Measurements from ENCODE around the gene PDE4D. TPM values are rescaled to one million over a fixed set of nuclear protein-coding genes. Genes with fewer than 3 reads are reported as not detected.

Gene PDE4D
- polyA plus RNA-seq, 6 donors from 2014 or later = 4.1 to 20.0 (median 12.9) TPM

DNA sequence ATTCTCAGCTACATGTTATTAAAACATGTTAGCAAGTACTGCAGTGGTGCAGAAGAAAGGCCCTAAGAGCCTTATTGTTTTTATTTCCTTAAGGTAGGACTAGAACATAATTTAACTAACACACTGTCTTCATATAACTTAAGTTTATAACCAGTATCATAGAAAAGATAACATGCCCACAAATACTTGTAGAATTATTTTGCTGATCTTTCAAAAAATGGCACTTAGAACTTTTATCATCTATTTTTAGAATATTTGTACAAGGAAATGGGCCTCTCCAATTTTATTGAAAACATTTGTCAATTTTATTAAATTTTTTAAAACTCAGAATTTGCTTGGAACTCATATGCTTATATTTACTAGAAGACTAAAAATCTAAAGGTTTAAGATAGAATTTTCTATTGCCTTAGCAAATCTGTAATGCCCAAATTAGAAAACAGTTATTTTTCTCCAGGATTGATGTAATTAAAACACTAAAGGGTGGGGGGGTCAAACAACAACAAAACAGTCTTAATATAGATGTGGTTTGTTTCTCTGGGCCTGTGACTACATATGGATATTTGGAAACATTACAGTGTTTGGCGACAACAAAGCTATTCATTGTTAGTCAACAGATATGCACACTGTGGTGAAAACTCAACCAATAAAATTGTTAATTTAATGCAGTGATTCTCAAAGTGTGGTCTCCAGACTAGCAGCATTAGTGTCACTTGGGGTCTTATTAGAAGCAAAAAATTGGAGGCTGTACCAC, 360.4 kb downstream of the PDE4D start:
- no peak for ATAC-seq (ENCODE audit: low read depth in 2 of 2)
- H3K4me1 Mint-ChIP-seq = peaks cover 0 to 1% (median 0%) of the 10 kb centered on the region in 3 donors
- no peak overlapping the region for H3K4me3 Mint-ChIP-seq
- no peaks in the 10 kb centered on the region for H3K27me3 Mint-ChIP-seq
- DNase-seq = no peak
- no peaks in the 10 kb centered on the region for H3K9me3 Mint-ChIP-seq
- no peak overlapping the region for H3K27ac Mint-ChIP-seq
- H3K36me3 Mint-ChIP-seq = peaks cover 0 to 3% of the 10 kb centered on the region in 2 donors

DNA sequence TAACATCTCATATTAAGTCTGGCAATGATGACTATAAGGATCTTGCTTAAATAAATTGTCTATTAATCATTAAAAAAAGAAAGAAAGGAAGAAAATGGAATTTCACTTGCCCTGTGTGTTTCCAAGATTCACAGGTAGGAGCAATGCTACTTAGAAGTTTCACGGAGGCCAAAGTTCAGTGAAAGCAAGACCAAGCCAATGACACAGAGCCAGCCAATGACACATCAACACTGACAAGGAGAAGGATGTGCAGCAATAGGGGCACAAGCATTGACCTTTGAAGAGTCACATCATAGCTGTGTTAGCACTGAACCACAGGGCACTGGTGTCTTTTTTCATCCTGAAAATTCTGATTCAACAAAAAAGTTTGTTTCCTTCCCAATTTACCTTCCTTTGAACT, 364.3 kb downstream of the PDE4D start:
- ATAC-seq (ENCODE audit: low read depth in 2 of 2) = no peak
- peaks cover 3 to 10% of the 10 kb centered on the region in 2 donors for H3K36me3 Mint-ChIP-seq
- H3K9me3 Mint-ChIP-seq = peaks cover under 1 to 14% (median 4%) of the 10 kb centered on the region in 7 donors
- no peak overlapping the region for H3K27ac Mint-ChIP-seq
- H3K27me3 Mint-ChIP-seq = no peaks in the 10 kb centered on the region
- peaks cover 0 to 5% (median 2%) of the 10 kb centered on the region in 3 donors for H3K4me1 Mint-ChIP-seq
- no peak overlapping the region for H3K4me3 Mint-ChIP-seq
- DNase-seq = no peak

DNA sequence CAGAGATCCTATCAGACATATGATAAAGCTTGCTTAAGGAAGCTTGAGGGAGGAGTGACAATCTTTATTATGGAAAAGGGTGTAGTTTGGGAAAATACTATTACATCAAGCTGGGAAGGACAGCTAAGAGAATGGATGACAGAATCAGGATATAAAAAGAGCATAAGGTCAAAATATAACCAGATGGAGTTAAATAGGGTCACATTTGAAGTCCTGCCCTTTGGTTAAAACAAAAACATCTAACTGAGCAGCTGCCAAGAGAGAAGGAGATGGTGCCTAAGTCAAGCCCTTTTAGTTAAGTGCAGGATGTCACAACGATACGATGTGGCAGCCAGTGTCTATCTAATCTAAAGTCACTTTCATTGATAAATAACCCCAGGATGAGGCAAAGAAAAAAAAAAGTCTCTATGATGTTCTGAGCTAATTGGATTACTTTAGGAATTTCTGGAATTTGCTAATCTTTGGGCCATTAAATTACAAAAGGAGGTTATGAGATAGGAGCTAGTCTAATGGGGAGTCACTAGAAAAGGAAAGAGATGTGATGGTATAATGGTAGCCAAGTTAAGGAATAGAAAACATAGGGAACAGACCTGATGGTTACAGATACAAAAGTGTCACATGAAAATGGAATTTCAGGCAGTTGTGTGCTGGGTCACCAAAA, 365.2 kb downstream of the PDE4D start:
- H3K9me3 Mint-ChIP-seq = peaks cover 5 to 23% (median 10%) of the 10 kb centered on the region in 7 donors
- no peak for DNase-seq
- peak overlapping the region in 3 of 6 donors; percentile 2 to 32 (median 5) for H3K27ac Mint-ChIP-seq
- no peaks in the 10 kb centered on the region for H3K27me3 Mint-ChIP-seq
- H3K4me3 Mint-ChIP-seq = no peak overlapping the region
- peaks cover 11 to 15% of the 10 kb centered on the region in 2 donors for H3K36me3 Mint-ChIP-seq
- peaks cover 0 to 5% (median 2%) of the 10 kb centered on the region in 3 donors for H3K4me1 Mint-ChIP-seq
- no peak for ATAC-seq (ENCODE audit: low read depth in 2 of 2)

DNA sequence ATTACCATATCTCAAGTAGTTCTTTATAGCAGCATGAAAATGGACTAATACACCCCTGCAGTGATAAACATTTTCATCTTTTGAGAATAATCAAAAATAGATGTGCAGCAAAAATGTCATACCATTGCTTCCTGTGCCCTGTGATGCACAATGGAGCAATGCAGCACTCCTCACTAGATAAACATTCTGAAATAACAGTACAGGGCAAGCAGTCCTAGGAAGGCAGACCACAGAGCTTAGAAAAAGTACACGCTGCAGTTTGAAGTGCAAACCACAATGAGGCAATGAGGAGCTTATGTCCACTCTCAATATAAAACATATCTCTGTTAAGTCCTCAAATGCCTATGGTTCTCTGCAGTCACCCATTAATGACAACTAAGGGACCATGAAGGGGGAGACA, 367.6 kb downstream of the PDE4D start:
- ATAC-seq (ENCODE audit: low read depth in 2 of 2) (no peak), DNase-seq (no peak)
- H3K4me3 Mint-ChIP-seq = no peak overlapping the region
- H3K27ac Mint-ChIP-seq = peak overlapping the region in 1 of 6 donors; percentile 54
- peaks cover 7 to 26% (median 13%) of the 10 kb centered on the region in 7 donors for H3K9me3 Mint-ChIP-seq
- H3K36me3 Mint-ChIP-seq = peaks cover 11 to 19% of the 10 kb centered on the region in 2 donors
- H3K27me3 Mint-ChIP-seq = no peaks in the 10 kb centered on the region
- peaks cover 0 to 5% (median 2%) of the 10 kb centered on the region in 3 donors for H3K4me1 Mint-ChIP-seq

DNA sequence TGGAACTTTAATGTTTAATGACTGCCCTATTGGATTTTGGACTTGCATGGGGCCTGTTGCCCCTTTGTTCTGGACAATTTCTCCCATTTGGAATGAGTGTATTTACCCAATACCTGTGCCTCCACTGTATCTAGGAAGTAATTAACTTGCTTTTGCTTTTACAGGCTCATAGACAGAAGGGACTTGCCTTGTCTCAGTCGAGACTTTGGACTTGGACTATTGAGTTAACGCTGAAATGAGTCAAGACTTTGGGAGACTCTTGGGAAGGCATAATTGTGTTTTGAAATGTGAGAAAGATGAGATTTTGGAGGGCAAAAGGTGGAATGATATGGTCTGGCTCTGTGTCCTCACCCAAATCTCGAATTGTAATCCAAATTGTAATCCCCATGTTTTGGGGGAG, 368.2 kb downstream of the PDE4D start:
- DNase-seq = no peak
- Mint-ChIP-seq H3K4me3 (no peak overlapping the region), H3K27me3 (no peaks in the 10 kb centered on the region), H3K27ac (no peak overlapping the region), H3K4me1 (peaks cover 0 to 5% (median 2%) of the 10 kb centered on the region in 3 donors), H3K36me3 (peaks cover 11 to 19% of the 10 kb centered on the region in 2 donors), H3K9me3 (peaks cover 7 to 26% (median 13%) of the 10 kb centered on the region in 7 donors)
- no peak for ATAC-seq (ENCODE audit: low read depth in 2 of 2)

DNA sequence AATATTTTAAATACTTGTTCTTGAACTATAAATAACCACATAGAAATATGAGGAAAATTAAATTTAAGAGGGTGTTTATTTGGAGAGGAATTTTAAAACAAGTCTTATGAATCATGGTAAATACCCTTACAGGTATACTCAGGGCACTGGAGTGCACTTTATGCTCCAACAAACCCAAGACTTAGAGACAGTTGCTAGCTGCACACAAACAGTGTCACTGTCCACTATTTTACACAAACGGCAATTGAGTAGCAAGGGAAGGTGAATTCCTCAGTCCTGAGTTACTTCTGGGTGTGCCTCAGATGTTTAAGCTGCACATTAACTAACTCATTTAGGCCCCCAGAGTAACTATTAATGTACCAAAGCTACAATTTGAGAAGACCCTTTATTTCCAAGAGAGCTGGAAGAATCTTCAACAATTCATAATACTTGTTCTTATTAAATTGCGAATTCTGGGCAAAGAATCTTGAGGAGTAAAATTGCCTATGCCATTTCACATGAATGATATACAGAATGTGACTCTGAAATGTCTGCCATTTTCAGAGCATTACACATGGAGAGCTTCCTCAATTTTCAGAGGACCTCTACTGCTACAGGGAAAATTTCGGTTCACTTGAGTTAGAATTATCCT, 371.2 kb downstream of the PDE4D start:
- H3K36me3 Mint-ChIP-seq = peaks cover 11 to 19% of the 10 kb centered on the region in 2 donors
- H3K27ac Mint-ChIP-seq = peak overlapping the region in 1 of 6 donors; percentile 66
- ATAC-seq (ENCODE audit: low read depth in 2 of 2) (no peak), DNase-seq (no peak)
- peaks cover 7 to 26% (median 13%) of the 10 kb centered on the region in 7 donors for H3K9me3 Mint-ChIP-seq
- H3K4me1 Mint-ChIP-seq = peaks cover 0 to 3% (median 2%) of the 10 kb centered on the region in 3 donors
- no peak overlapping the region for H3K4me3 Mint-ChIP-seq
- H3K27me3 Mint-ChIP-seq = no peaks in the 10 kb centered on the region

DNA sequence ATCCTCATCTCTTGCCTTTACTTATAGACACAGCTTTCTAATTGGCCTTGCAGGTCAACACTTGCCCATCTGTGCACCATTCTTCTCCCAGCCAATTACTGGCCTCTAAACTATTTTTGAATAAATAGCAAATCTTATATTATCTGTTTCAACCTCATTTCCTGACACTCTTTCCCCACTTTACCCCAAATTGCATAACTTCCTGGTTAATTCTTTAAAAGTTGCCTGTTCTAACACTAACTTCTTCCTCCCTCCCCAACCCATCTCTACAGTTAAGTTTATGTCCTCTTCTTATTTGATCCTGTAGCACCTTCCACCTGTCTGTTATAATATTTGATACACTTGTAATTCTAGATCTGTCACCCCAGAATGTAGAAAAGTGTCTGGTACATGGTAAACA, 372.1 kb downstream of the PDE4D start:
- ATAC-seq (ENCODE audit: low read depth in 2 of 2) = no peak
- Mint-ChIP-seq H3K27me3 (no peaks in the 10 kb centered on the region), H3K9me3 (peaks cover 7 to 26% (median 13%) of the 10 kb centered on the region in 7 donors), H3K4me1 (peaks cover 0 to 3% (median 0%) of the 10 kb centered on the region in 3 donors), H3K36me3 (peaks cover 11 to 19% of the 10 kb centered on the region in 2 donors), H3K27ac (no peak overlapping the region), H3K4me3 (no peak overlapping the region)
- no peak for DNase-seq

DNA sequence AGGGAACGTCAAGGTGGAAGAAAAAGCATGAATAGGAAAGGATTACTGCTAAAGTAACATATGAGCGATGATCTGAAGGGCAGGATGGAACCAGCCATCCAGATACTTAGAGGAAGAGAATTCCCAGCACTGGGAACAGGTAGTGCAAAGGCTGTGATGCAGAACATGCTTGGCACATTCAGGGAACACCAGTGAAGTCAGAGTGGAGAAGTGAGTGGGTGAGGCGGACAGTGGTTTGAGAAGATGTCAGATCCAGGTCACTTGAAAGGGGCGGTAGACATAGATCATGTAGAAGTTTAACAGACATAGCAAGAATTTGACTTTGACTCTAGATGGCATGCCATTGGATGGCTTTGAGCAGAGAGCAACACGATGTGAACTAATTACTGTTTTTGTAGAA, 374.2 kb downstream of the PDE4D start:
- no peak for DNase-seq
- H3K9me3 Mint-ChIP-seq = peaks cover 7 to 14% (median 10%) of the 10 kb centered on the region in 7 donors
- H3K4me3 Mint-ChIP-seq = no peak overlapping the region
- no peak for ATAC-seq (ENCODE audit: low read depth in 2 of 2)
- no peaks in the 10 kb centered on the region for H3K27me3 Mint-ChIP-seq
- H3K4me1 Mint-ChIP-seq = peaks cover 0 to 3% (median 0%) of the 10 kb centered on the region in 3 donors
- H3K27ac Mint-ChIP-seq = no peak overlapping the region
- peaks cover 9 to 10% of the 10 kb centered on the region in 2 donors for H3K36me3 Mint-ChIP-seq

DNA sequence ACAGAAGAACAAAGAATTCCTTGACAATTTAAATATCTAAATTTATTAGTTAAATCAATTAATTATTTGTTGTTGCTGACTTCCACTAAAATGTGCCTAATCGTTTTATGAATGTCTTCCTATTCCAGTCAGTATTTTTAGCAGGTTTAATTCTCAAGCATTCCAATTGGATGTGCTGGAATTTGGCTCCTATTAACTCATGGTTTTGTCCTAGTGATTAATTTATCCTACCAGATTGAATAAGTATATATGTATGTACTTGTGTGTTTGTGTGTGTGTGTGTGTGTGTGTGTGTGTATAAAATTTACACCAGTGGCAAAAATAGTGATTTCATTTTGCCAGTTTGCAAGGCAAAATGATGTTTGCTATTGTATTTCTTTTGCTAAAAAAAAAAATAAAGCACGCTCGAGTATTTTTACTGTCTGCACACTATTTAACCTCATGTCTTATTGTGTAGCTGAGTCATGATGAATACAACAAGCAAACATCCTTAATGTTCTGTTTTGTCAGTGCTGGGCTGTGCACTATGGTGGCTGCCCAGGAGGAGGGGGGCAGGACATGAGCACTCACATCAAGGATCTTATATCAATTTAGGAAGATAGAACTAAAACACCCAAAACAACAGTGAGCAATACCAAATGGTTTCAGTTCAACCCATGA, 375.5 kb downstream of the PDE4D start:
- ATAC-seq (ENCODE audit: low read depth in 2 of 2) (no peak), DNase-seq (no peak)
- no peak overlapping the region for H3K4me3 Mint-ChIP-seq
- H3K4me1 Mint-ChIP-seq = peaks cover 0 to 3% (median 0%) of the 10 kb centered on the region in 3 donors
- peak overlapping the region in 2 of 6 donors; percentile 17 to 64 for H3K27ac Mint-ChIP-seq
- no peaks in the 10 kb centered on the region for H3K27me3 Mint-ChIP-seq
- H3K9me3 Mint-ChIP-seq = peaks cover 0 to 3% (median 1%) of the 10 kb centered on the region in 7 donors
- H3K36me3 Mint-ChIP-seq = peaks cover 0 to 2% of the 10 kb centered on the region in 2 donors

DNA sequence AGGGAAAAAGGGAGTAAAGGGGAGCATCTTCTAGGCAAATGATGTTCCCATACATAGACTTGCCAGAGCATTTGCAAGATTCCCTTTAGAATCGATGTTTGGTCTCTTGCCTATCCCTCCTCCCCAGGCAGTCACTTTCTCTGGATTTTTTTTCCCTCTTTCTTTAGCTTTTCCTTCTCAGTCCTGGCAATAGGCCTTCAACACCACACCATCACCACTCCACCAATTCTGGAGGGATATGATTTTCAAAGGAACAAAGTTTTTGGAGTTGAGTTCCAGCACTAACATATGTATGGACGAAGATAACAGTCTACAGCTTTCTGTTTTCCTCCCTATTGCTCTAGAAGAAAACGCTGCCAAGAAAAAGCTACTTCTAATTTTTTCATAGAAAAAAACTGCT, 377.4 kb downstream of the PDE4D start:
- H3K4me1 Mint-ChIP-seq = peaks cover 0 to 3% (median 3%) of the 10 kb centered on the region in 3 donors
- DNase-seq (no peak), ATAC-seq (ENCODE audit: low read depth in 2 of 2) (no peak)
- H3K9me3 Mint-ChIP-seq = no peaks in the 10 kb centered on the region
- no peak overlapping the region for H3K27ac Mint-ChIP-seq
- H3K4me3 Mint-ChIP-seq = no peak overlapping the region
- H3K27me3 Mint-ChIP-seq = no peaks in the 10 kb centered on the region
- H3K36me3 Mint-ChIP-seq = no peaks in the 10 kb centered on the region

DNA sequence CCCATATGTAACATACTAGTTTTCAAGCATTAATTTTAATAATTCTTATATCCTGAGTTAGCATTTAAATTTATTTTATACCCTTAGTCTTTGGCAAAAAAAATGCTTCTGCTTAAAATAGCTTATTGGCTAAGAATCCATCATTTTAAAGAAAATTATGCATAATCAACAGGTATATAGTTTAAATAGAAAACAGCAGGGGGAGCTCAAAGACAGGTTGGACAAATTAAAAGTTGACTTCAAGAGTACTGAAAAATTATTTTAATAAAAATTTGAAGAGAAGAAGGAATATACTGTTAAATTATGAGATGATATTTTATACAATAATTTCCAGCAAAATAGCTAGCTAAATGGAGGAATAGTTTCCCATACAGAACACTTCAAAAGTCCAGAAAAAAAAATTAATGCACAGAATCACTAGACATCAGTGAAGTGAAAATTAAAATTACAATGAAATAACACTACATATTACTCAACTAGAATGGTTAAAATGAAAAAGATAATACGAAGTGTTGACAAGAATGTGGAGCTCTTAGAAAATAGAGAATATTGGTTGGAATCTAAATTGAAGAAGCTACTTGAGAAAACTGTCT, 387.1 kb downstream of the PDE4D start:
- Mint-ChIP-seq H3K4me3 (no peak overlapping the region), H3K9me3 (no peaks in the 10 kb centered on the region), H3K36me3 (no peaks in the 10 kb centered on the region), H3K27ac (peak overlapping the region in 1 of 6 donors; percentile 32), H3K27me3 (no peaks in the 10 kb centered on the region), H3K4me1 (no peaks in the 10 kb centered on the region)
- DNase-seq (peak; percentile 30), ATAC-seq (ENCODE audit: low read depth in 2 of 2) (peak; percentile 46 to 47)

DNA sequence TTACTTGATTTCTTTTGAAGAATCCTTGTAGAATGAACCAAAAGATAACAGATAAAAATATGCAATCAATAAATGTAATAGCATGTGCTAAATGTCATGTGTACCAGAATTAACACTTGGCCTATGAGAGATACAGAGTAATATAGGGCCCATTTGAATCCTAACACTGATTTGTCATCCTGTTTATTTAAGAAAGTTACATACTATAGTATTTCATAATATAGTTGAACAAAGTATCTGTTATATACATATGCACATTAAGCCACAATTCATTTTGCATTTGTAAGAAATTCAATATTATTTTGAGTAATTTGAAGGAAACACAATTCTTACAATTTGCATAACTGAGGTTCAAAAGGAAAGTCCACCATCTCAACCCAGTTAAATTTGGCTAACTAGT, 389.5 kb downstream of the PDE4D start:
- DNase-seq = no peak
- Mint-ChIP-seq H3K4me1 (peaks cover 0 to 4% (median 0%) of the 10 kb centered on the region in 3 donors), H3K4me3 (no peak overlapping the region), H3K9me3 (no peaks in the 10 kb centered on the region), H3K36me3 (no peaks in the 10 kb centered on the region), H3K27ac (no peak overlapping the region), H3K27me3 (no peaks in the 10 kb centered on the region)
- no peak for ATAC-seq (ENCODE audit: low read depth in 2 of 2)

DNA sequence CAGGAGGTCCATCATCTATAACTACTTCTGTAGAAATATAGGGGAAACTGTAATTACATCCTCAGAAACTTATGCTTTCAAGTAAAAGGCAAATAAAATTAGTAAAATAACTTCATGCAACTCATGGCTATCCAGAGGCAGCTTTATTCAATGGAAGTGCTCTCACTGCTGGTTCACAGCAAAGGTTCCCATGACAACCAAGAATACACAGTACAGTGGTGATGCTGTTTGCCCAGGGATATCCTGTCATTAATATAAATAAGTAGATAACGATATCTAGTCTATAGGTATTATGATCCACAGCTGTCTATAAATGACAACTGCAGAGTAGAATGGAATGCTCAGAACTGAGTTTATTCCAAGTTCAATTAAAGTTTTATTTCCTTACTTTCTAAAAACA, 390.3 kb downstream of the PDE4D start:
- Mint-ChIP-seq H3K4me1 (peaks cover 0 to 7% (median 0%) of the 10 kb centered on the region in 3 donors), H3K36me3 (no peaks in the 10 kb centered on the region), H3K9me3 (no peaks in the 10 kb centered on the region), H3K27ac (no peak overlapping the region), H3K4me3 (no peak overlapping the region), H3K27me3 (no peaks in the 10 kb centered on the region)
- ATAC-seq (ENCODE audit: low read depth in 2 of 2) (no peak), DNase-seq (no peak)

Data from naive B cell (primary cell).